ENCODE measurements around the gene UBE3A.

UBE3A gene

GRCh38 chr15:25329696-25330095 is 109.1 kb downstream of the UBE3A start:
- no peak for DNase-seq

GRCh38 chr15:25327686-25328085 is 111.1 kb downstream of the UBE3A start:
- no peak for DNase-seq

GRCh38 chr15:25325187-25325586 is 113.6 kb downstream of the UBE3A start:
- DNase-seq, result no peak

- no peak for DNase-seq
Observed at GRCh38 chr15:25323420-25323819, 115.4 kb downstream of the UBE3A start.

GRCh38 chr15:25287823-25288222 is 151.0 kb downstream of the UBE3A start:
- DNase-seq, result no peak

All from fibroblast of upper back skin (primary cell).